HG03439 (cell line): ENCODE measurements around the gene PACRG.

Experiments
- ATAC-seq: cut with Tn5 transposase; IDR thresholded peaks from one replicate; pipeline ENCODE4 v1.9.1; 2021; ENCODE audit warnings: mild to moderate bottlenecking, moderate library complexity; ENCODE audit not compliant: unreplicated experiment

Gene PACRG

GRCh38 chr6:163190786-163191185 lies 463.0 kb downstream of the PACRG start:
- ATAC-seq = no peak

- no peak for ATAC-seq
Observed at GRCh38 chr6:163191704-163192537, 464.1 kb downstream of the PACRG start.

- ATAC-seq = no peak
Observed at GRCh38 chr6:163192591-163192990, 464.8 kb downstream of the PACRG start.

GRCh38 chr6:163193326-163193725 lies 465.6 kb downstream of the PACRG start:
- ATAC-seq = no peak

- ATAC-seq = no peak
Observed at GRCh38 chr6:163195721-163196691, 468.2 kb downstream of the PACRG start.

GRCh38 chr6:163197839-163198238 lies 470.1 kb downstream of the PACRG start:
- ATAC-seq = no peak

- no peak for ATAC-seq
Observed at GRCh38 chr6:163198396-163198795, 470.6 kb downstream of the PACRG start.

- no peak for ATAC-seq
Observed at GRCh38 chr6:163199371-163199770, 471.6 kb downstream of the PACRG start.

GRCh38 chr6:163200289-163200688 lies 472.5 kb downstream of the PACRG start:
- ATAC-seq = no peak

GRCh38 chr6:163200694-163201093 lies 472.9 kb downstream of the PACRG start:
- no peak for ATAC-seq

- no peak for ATAC-seq
Observed at GRCh38 chr6:163201855-163202254, 474.1 kb downstream of the PACRG start.

- ATAC-seq = no peak
Observed at GRCh38 chr6:163206196-163206595, 478.4 kb downstream of the PACRG start.

- no peak for ATAC-seq
Observed at GRCh38 chr6:163207431-163208383, 479.9 kb downstream of the PACRG start.

- no peak for ATAC-seq
Observed at GRCh38 chr6:163209005-163209404, 481.2 kb downstream of the PACRG start.

GRCh38 chr6:163212123-163212522 lies 484.3 kb downstream of the PACRG start:
- ATAC-seq = no peak

- ATAC-seq = no peak
Observed at GRCh38 chr6:163214259-163214658, 486.5 kb downstream of the PACRG start.

GRCh38 chr6:163218361-163218894 lies 490.7 kb downstream of the PACRG start:
- no peak for ATAC-seq

GRCh38 chr6:163226181-163226835 lies 498.5 kb downstream of the PACRG start:
- ATAC-seq = no peak

GRCh38 chr6:163226836-163227485 lies 499.2 kb downstream of the PACRG start:
- no peak for ATAC-seq
